Stimulated activated CD4-positive, alpha-beta T cell treated with anti-CD3 and anti-CD28 coated beads, Interleukin-4, amount 100 ng/mL, for 48 hours (primary cell): ENCODE measurements around the gene SFTPB.
"Not testable (repeated sequence)": the region's sequence is repeated elsewhere in the genome, so short reads cannot be mapped to it uniquely, and the experiment has no call there.

ENCODE experiments used
- DNase-seq, 2 donors: peaks; one replicate each; pipeline ENCODE4 v3.0.0-alpha.2; 2020; ENCODE audit warnings: low read depth in 2 of 2

SFTPB gene

DNA sequence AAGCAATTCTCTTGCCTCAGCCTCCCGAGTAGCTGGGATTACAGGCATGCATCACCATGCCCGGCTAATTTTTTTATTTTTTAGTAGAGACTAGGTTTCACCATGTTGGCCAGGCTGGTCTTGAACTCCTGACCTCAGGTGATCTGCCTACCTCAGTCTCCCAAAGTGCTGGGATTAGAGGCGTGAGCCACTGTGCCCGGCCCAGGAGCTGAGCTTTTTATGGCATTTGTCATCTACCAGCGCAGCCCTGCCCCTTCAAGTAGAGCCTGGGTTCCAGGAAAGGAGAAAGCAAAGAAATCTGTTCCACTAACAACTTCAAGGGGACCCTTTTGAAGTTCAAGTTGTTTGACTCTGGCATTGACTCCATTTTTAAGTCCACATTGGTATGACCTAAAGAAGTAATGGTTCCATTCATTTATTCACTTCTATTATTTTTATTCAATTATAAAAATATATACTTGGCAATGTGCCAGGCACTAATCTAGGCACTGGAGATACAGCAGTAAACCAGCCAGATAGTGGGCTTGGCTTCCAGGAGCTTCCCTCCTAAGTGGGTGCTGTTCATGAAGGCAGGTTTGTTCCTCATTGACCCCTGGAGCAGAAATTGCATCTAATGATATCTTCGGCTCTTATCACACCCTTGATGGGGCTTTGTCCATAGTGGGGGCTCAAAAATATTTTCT lies 8.0 kb upstream of the SFTPB start:
- no peak for DNase-seq

DNA sequence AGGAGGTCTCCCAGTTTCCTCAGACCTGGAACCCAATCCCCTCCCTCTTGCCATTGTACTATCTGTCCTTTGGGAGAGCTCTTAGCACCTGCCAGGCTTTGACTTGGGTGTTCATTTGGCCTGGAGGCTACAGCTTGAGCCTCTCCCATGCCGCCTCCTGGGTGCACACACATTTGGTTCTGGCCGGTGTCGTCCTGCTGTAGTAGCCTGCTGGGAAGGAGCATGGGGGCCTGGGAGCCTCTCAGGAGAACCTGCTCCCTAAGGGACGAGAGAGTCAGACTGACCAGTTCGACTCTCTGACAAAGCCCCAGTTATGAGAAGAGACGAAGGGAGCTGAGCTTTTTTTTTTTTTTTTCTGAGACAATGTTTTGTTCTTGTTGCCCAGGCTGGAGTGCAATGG lies 7.4 kb upstream of the SFTPB start:
- DNase-seq: no peak

DNA sequence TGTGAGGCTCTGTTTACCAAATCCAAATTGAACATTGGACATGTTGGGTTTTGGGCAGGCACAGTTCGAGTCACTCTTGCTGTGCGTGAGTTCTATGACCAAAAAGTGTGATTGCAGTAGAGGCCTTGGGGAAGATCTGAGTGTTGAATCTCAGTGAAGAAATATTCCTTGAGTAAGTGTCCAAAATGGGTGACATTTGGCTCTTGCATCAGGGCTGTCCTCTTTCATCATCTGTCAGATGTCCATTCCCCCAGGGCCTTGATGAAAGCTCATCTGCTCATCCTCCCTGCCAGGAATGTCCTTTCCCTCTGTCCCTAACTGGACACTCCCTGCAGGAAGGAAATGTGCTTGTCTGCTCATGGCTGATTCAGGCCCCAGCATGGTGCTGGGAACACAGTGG lies 6.4 kb upstream of the SFTPB start:
- no peak for DNase-seq

GRCh38 chr2:85673716-85674375 lies 5.8 kb upstream of the SFTPB start:
- DNase-seq: no peak

GRCh38 chr2:85672456-85672855 lies 4.5 kb upstream of the SFTPB start:
- no peak for DNase-seq

GRCh38 chr2:85670416-85670815 lies 2.4 kb upstream of the SFTPB start:
- not testable (repeated sequence) for DNase-seq

DNA sequence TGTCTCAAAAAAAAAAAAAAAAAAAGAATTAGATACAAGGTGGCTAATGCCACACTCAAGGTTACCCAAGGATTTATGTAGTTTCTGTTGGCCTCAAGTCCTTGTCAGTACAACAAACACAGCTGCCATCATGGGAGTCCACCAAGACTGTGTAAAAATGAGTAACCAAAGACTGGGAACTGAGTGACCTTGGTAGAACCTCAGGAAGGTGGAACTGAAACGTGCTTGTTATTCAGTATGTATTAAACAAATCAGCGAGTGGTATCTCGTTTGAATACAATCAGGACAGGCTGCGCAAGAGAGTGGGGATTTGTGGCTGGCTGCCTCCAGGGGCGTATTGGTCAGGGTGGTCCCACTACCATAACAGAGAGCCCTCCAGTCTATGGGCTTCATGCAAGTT lies 1.6 kb upstream of the SFTPB start:
- DNase-seq: no peak

DNA sequence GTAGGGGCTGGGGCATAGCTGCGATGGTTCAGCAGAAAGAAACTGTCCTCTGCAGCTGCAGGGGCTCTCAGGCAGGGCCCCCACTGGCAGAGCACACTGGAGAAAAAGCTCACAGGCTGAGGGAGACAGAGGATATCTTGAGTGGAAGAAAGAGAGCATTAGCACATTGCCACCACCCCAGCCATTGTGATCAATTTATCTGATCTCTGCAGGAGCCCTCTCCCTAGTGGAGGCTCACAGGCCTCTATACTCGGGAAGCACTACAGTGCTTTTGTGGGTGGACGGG lies 801 bp upstream of the SFTPB start:
- no peak for DNase-seq

DNA sequence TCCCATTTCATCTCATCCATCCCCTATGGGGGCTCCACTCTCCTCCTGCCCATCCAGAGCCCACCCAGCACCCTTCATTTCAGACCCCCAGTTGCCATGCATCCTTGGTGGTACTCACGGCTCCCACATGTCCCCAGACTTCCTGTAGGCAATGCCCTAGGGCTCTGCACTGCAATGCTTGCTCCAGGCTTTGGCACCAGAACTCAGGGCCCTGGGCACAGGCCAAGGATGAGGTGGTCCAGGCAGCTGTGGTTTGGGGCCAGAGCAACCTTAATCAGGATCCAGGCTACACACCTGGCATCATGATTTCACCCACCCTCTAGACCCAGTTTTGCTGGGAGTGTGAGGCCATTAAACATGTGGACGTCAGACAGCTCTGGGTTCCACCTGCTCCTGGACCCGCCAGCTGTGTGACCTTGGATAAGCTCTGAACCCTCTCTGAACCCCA lies 414 bp downstream of the SFTPB start:
- no peak for DNase-seq

- DNase-seq: no peak
Measured at GRCh38 chr2:85666435-85667316, 1.3 kb downstream of the SFTPB start.

- no peak for DNase-seq
Measured at GRCh38 chr2:85666016-85666415, 2.0 kb downstream of the SFTPB start.

GRCh38 chr2:85665264-85665937 lies 2.6 kb downstream of the SFTPB start:
- no peak for DNase-seq

- DNase-seq: no peak
Measured at GRCh38 chr2:85663594-85664565, 4.1 kb downstream of the SFTPB start.

DNA sequence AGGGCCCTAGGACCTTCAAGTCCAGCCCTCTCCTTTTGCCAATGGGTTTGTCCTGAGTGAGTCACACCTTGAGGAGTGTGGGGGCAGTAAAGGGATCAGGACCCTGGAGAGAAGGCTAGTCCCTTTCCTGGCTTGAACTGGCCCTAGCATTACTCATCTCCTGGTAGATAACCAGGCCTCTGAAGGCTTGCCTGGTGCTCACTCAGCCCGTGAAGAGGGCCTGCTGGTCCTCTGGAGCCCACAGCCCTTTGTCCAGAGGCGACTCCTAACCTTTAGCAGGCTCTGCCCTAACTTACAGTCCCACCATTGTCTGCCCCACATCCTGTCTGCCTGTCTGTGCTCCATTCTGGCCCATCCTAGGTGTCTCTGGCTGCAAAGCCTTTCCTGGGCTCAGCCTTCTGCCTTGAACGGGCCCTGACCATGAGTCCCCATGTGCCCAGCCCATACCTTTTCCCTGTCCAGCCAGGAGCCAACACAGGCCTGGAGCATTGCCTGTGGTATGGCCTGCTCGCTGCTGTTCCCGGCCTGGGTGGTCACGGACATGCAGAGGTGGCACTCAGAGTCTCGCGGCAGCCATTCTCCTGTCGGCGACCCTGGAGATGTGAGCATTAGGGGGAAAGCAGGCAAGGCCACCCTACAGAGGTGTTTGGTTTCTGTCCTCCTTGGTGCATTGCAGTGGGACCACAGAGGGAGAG lies 5.0 kb downstream of the SFTPB start:
- DNase-seq: no peak

GRCh38 chr2:85661139-85661858 lies 6.7 kb downstream of the SFTPB start:
- DNase-seq: no peak

DNA sequence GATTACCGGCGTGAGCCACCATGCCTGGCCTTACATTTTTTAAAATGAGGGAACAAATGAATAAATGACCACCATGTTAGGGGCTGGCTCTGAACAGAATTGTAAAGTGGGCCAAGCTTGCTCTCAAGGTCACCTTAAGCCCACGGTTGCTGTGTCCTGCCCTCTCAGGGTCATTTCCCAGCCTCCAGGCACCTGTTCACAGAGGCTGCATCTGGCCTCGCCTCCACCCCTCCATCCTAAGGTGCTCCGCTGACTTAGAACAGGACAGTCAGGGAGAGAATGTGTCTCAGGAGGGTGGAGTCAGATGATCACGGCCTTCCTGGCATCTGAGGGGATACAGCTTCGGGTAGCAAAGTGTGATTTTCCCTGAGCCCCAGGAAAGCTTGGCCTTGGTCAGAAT lies 7.3 kb downstream of the SFTPB start:
- DNase-seq: no peak

- DNase-seq: not testable (repeated sequence)
Measured at GRCh38 chr2:85660301-85660700, 7.7 kb downstream of the SFTPB start.

DNA sequence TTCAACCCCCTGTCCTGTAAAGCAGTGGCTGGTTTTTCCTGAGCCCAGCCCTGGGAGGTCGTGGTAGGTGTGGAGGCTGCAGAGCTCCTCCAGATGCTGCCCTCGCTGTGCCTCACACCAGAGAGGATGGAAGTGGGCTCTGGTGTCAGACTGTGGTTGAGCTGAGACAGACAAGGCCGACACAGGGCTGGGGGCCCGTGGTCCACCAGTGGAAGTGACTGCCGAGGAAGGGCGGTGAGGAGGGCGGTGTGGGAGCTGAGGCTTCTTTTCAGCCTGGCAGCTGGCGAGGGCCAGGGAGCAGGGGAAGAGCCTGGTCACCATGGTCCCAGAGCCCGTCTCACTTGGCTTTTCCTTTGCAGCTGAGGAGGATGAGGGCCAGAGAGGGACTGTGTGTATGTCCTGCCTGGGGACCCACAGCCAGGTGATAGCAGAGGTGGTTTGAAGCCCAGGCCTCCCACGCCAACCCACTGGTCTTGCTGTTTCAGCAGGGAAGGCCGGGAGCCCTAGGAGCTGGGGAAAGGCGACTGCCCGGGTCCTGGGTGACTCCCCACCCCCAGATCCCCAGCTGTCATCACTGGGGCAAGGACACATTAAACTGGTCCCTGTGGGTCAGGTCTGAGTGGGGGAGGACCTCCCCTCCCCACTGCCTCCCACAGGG lies 8.5 kb downstream of the SFTPB start:
- DNase-seq: no peak

- DNase-seq: not testable (repeated sequence)
Measured at GRCh38 chr2:85657399-85657798, 10.6 kb downstream of the SFTPB start.
